H1 (cell line): ENCODE measurements around the gene MEIS2. TPM values are rescaled to one million over a fixed set of nuclear protein-coding genes. Genes with fewer than 3 reads are reported as not detected.

ENCODE experiments used
- CHD2 ChIP-seq: IDR thresholded peaks from 2 replicates; pipeline ENCODE4 v1.6.1; 2012; ENCODE audit warnings: low read length, improper control_type of control experiment
- CTBP2 ChIP-seq: IDR thresholded peaks from 2 replicates; pipeline ENCODE4 v1.7.0; 2011; ENCODE audit warnings: borderline replicate concordance, mild to moderate bottlenecking, moderate library complexity, mixed read lengths, low read length; ENCODE audit not compliant: insufficient read depth, insufficient read length
- EZH2 ChIP-seq: fragments of 200-600 bp; sonication (generic); IDR thresholded peaks from 2 replicates; pipeline ENCODE4 v1.7.1; 2012; ENCODE audit warnings: low read depth, mild to moderate bottlenecking, moderate library complexity, low read length, inconsistent platforms; ENCODE audit not compliant: severe bottlenecking
- GABPA ChIP-seq: IDR thresholded peaks from 2 replicates; pipeline ENCODE4 v1.6.1; 2011; ENCODE audit warnings: mild to moderate bottlenecking, low read length, moderate library complexity, borderline replicate concordance; ENCODE audit not compliant: insufficient read depth
- JUN ChIP-seq: IDR thresholded peaks from 2 replicates; pipeline ENCODE4 v1.6.1; 2011; ENCODE audit warnings: low read depth, mild to moderate bottlenecking, improper control_type of control experiment, low read length
- POU5F1 ChIP-seq: IDR thresholded peaks from 2 replicates; pipeline ENCODE4 v1.6.1; 2011; ENCODE audit warnings: low read depth, mild to moderate bottlenecking, low read length, moderate library complexity
- RFX5 ChIP-seq: IDR thresholded peaks from 2 replicates; pipeline ENCODE4 v1.6.1; 2011; ENCODE audit warnings: low read depth, low read length, improper control_type of control experiment, borderline replicate concordance
- RNF2 ChIP-seq: fragments of 200-900, 300-1000 bp; sonication (generic); IDR thresholded peaks from 2 replicates; pipeline ENCODE4 v1.7.1; 2016; ENCODE audit warnings: borderline replicate concordance, low read depth, mild to moderate bottlenecking, antibody characterized with exemption, low read length; ENCODE audit not compliant: poor library complexity, severe bottlenecking; ENCODE audit errors: missing control alignments
- RXRA ChIP-seq: IDR thresholded peaks from 2 replicates; pipeline ENCODE4 v1.6.1; 2011; ENCODE audit warnings: low read depth, mild to moderate bottlenecking, low read length, moderate library complexity; ENCODE audit not compliant: insufficient read depth
- polyA plus RNA-seq, 7 experiments: library from polyadenylated mRNA; depleted of rRNA in 3 of 7; stranded (reverse) in 5 of 7; unstranded in 2 of 7; fragments of >200 nt in 5 of 7; fragments of 200-250 nt in 2 of 7; gene quantifications; 1 replicate in 5 of 7; 2 replicates in 1 of 7; 4 replicates in 1 of 7; pipeline versions ENCODE4 v1.2.1 to v1.2.3, GENCODE V29; 2011 to 2013; ENCODE audit warnings: missing spikeins in 2 of 7, mixed read lengths in 2 of 7
- total RNA-seq: library from RNA; stranded (reverse); fragmentation: NEBNext Ultra II Directional; extraction: Animal tissue kit (Norgen Biotek cat#: 25700); gene quantifications from 2 replicates; pipeline ENCODE4 v1.2.1, GENCODE V29; 2021
- TF ChIP-seq, protein P1 (sequence below): fragments of 300-600 bp; sonication (generic); IDR thresholded peaks from 2 replicates; pipeline ENCODE4 v1.7.1; 2012; ENCODE audit warnings: low read length, moderate library complexity, mild to moderate bottlenecking, inconsistent platforms; ENCODE audit not compliant: insufficient replicate concordance

MEIS2 gene
- total and polyA plus RNA-seq, 2 of the 8 experiments (the other 6 are each of a cell fraction or from before 2014, with no cell fraction given), result 0.22 to 1.2 TPM

DNA sequence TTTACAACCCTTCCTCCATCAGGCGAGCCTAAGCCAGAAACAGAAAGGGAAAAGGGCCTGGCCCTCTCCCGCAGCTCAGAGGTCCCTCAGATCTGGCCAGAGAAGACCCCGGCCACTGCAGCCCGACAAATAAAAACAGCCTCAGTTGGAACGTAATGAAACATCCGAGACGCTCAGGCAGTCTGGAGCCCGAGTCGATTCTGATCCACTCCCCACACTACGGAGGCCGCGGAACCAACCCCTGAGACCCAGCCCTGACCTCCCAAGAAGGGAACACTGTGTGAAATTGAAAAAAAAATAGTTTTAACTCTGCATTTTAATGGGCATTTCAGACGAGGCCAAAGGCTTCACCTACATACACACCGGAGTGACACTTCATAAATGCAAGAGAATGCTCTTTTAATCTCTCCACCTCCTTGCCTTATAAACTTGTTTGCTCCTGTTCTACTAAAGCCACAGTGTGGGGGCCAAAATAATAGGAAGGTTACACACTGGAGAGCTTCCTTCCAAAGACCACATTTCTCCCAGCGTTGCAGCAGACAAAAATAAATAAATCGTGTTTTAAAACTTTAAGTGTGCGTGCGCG, 3.7 kb downstream of the MEIS2 start (continued):
- TF ChIP-seq EZH2 (peak; percentile 80), GABPA (no peak), POU5F1 (no peak), RFX5 (no peak), JUN (no peak), CTBP2 (no peak), RNF2 (peak; percentile 46), CHD2 (no peak), RXRA (no peak)
- TF ChIP-seq, protein P1, sequence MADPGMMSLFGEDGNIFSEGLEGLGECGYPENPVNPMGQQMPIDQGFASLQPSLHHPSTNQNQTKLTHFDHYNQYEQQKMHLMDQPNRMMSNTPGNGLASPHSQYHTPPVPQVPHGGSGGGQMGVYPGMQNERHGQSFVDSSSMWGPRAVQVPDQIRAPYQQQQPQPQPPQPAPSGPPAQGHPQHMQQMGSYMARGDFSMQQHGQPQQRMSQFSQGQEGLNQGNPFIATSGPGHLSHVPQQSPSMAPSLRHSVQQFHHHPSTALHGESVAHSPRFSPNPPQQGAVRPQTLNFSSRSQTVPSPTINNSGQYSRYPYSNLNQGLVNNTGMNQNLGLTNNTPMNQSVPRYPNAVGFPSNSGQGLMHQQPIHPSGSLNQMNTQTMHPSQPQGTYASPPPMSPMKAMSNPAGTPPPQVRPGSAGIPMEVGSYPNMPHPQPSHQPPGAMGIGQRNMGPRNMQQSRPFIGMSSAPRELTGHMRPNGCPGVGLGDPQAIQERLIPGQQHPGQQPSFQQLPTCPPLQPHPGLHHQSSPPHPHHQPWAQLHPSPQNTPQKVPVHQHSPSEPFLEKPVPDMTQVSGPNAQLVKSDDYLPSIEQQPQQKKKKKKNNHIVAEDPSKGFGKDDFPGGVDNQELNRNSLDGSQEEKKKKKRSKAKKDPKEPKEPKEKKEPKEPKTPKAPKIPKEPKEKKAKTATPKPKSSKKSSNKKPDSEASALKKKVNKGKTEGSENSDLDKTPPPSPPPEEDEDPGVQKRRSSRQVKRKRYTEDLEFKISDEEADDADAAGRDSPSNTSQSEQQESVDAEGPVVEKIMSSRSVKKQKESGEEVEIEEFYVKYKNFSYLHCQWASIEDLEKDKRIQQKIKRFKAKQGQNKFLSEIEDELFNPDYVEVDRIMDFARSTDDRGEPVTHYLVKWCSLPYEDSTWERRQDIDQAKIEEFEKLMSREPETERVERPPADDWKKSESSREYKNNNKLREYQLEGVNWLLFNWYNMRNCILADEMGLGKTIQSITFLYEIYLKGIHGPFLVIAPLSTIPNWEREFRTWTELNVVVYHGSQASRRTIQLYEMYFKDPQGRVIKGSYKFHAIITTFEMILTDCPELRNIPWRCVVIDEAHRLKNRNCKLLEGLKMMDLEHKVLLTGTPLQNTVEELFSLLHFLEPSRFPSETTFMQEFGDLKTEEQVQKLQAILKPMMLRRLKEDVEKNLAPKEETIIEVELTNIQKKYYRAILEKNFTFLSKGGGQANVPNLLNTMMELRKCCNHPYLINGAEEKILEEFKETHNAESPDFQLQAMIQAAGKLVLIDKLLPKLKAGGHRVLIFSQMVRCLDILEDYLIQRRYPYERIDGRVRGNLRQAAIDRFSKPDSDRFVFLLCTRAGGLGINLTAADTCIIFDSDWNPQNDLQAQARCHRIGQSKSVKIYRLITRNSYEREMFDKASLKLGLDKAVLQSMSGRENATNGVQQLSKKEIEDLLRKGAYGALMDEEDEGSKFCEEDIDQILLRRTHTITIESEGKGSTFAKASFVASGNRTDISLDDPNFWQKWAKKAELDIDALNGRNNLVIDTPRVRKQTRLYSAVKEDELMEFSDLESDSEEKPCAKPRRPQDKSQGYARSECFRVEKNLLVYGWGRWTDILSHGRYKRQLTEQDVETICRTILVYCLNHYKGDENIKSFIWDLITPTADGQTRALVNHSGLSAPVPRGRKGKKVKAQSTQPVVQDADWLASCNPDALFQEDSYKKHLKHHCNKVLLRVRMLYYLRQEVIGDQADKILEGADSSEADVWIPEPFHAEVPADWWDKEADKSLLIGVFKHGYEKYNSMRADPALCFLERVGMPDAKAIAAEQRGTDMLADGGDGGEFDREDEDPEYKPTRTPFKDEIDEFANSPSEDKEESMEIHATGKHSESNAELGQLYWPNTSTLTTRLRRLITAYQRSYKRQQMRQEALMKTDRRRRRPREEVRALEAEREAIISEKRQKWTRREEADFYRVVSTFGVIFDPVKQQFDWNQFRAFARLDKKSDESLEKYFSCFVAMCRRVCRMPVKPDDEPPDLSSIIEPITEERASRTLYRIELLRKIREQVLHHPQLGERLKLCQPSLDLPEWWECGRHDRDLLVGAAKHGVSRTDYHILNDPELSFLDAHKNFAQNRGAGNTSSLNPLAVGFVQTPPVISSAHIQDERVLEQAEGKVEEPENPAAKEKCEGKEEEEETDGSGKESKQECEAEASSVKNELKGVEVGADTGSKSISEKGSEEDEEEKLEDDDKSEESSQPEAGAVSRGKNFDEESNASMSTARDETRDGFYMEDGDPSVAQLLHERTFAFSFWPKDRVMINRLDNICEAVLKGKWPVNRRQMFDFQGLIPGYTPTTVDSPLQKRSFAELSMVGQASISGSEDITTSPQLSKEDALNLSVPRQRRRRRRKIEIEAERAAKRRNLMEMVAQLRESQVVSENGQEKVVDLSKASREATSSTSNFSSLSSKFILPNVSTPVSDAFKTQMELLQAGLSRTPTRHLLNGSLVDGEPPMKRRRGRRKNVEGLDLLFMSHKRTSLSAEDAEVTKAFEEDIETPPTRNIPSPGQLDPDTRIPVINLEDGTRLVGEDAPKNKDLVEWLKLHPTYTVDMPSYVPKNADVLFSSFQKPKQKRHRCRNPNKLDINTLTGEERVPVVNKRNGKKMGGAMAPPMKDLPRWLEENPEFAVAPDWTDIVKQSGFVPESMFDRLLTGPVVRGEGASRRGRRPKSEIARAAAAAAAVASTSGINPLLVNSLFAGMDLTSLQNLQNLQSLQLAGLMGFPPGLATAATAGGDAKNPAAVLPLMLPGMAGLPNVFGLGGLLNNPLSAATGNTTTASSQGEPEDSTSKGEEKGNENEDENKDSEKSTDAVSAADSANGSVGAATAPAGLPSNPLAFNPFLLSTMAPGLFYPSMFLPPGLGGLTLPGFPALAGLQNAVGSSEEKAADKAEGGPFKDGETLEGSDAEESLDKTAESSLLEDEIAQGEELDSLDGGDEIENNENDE, result no peak
